Heart left ventricle (tissue), 13 donors: ENCODE measurements around the gene NT5DC4.

ENCODE experiments used
- POLR2A ChIP-seq, 2 donors: fragments of 450-650 bp; IDR thresholded peaks; one replicate each; pipeline ENCODE4 v1.6.1; 2017; ENCODE audit warnings: antibody characterized with exemption in 2 of 2, mild to moderate bottlenecking in 2 of 2, moderate library complexity in 2 of 2
- TF ChIP-seq, protein P1 (sequence below), 12 donors: fragments of 200-600 bp; sonication (generic) in 4 of 12; IDR thresholded peaks; one replicate each; pipeline versions ENCODE4 v1.5.0 to v1.8.0; 2018 to 2022; ENCODE audit warnings: antibody characterized with exemption in 12 of 12, mild to moderate bottlenecking in 5 of 12
- donor health status: ischemic (EF 13 %, LVEDD 7.1; RV severe dilation, severe dysfunction).
- donor health status: DM: no; HTN: yes; CAD: no.
- donor health status: DM: no; HTN: no; CAD: no.
- donor health status: ischemic (EF 25% LVEDD 6.9; RV normal size, moderate dysfunction).
- donor health status: ischemic (EF 25% LVEDD 5.7; RV mildly dilated, moderate dysfunction).
- donor health status: ischemic (EF 35%, LVEDD 5.7; RV mildly dilated, moderate dysfunction).
- donor health status: nonischemic (EF 11% LVEDD 7.7; RV severe dilation, severe dysfunction).
- donor health status: DM: yes; HTN: yes; CAD: no.
- donor health status: PGD.
- donor health status: ischemic (EF 29% LVEDD 5.4; RV normal size, mild dysfunction).
- donor health status: nonischemic (EF 23%, LVEDD 6.1; RV moderate dilation, normal function).

DNA sequence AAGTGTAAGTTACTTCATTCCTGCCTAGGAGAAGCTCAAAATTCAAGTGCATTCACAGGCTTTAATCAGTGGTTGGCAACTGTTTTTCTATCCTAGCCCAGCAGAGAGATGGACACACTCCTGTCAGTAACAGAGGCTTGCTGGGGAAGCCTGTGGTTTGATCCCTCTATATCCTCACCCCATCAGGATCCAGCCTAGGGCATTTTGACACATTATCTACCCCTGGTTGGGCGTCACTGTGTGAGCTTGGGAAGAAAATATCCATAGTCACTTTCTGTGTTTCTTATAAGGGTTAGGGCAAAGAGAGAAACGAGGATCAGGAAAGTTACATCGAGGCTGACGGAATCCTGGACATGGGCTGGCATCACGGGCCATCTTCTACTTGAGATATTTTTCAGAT, 10.0 kb downstream of the NT5DC4 start:
- TF ChIP-seq, protein P1, sequence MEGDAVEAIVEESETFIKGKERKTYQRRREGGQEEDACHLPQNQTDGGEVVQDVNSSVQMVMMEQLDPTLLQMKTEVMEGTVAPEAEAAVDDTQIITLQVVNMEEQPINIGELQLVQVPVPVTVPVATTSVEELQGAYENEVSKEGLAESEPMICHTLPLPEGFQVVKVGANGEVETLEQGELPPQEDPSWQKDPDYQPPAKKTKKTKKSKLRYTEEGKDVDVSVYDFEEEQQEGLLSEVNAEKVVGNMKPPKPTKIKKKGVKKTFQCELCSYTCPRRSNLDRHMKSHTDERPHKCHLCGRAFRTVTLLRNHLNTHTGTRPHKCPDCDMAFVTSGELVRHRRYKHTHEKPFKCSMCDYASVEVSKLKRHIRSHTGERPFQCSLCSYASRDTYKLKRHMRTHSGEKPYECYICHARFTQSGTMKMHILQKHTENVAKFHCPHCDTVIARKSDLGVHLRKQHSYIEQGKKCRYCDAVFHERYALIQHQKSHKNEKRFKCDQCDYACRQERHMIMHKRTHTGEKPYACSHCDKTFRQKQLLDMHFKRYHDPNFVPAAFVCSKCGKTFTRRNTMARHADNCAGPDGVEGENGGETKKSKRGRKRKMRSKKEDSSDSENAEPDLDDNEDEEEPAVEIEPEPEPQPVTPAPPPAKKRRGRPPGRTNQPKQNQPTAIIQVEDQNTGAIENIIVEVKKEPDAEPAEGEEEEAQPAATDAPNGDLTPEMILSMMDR (IDR thresholded peaks at IDR 0.05) = no peak
- no peak for TF ChIP-seq POLR2A (IDR thresholded peaks at IDR 0.05)
